ENCODE measurements around the gene FHL2. TPM values are rescaled to one million over a fixed set of nuclear protein-coding genes. Genes with fewer than 3 reads are reported as not detected.
"Not testable (repeated sequence)": the region's sequence is repeated elsewhere in the genome, so short reads cannot be mapped to it uniquely, and the experiment has no call there.

Gene FHL2
- total RNA-seq, 1 experiment from 2014 or later: 45.4 TPM

GRCh38 chr2:105427485-105427884, 28.6 kb upstream of the FHL2 start:
- Histone ChIP-seq H3K27me3 (replicated peaks; ENCODE audit: control insufficient read depth, insufficient read depth, low read length) (no peaks in the 10 kb centered on the region), H3K36me3 (ENCODE audit: control insufficient read depth, insufficient read depth, low read length) (no peaks in the 10 kb centered on the region), H3K9me3 (no peaks in the 10 kb centered on the region), H3K4me1 (no peaks in the 10 kb centered on the region), H3K4me3 (ENCODE audit: low read depth, low read length) (no peak overlapping the region)
- intact Hi-C loops (cut with micrococcal nuclease; ENCODE audit: unreplicated experiment): no loop called here
- no peak for TF ChIP-seq CTCF (IDR thresholded peaks at IDR 0.05; ENCODE audit: insufficient read depth in 1 of 2, low read depth in 1 of 2, low read length in 1 of 2, severe bottlenecking in 1 of 2, unreplicated experiment in 1 of 2)
- Mint-ChIP-seq H3K9me3 (ENCODE audit: unreplicated experiment) (no peaks in the 10 kb centered on the region), H3K4me3 (ENCODE audit: unreplicated experiment) (no peak overlapping the region), H3K4me1 (ENCODE audit: low read depth, unreplicated experiment) (no peaks in the 10 kb centered on the region), H3K27me3 (ENCODE audit: insufficient read depth, unreplicated experiment) (no peaks in the 10 kb centered on the region), H3K27ac (ENCODE audit: unreplicated experiment) (no peak overlapping the region), H3K36me3 (ENCODE audit: insufficient read depth, unreplicated experiment) (no peaks in the 10 kb centered on the region)
- ChIA-PET POLR2A (no interaction called here), CTCF (no interaction called here)
- BruUV-seq (replicated peaks): no TSS peak
- DNase-seq: no peak

GRCh38 chr2:105426626-105427292, 27.9 kb upstream of the FHL2 start:
- Histone ChIP-seq H3K4me3 (ENCODE audit: low read depth, low read length) (no peak overlapping the region), H3K27me3 (replicated peaks; ENCODE audit: control insufficient read depth, insufficient read depth, low read length) (no peaks in the 10 kb centered on the region), H3K36me3 (ENCODE audit: control insufficient read depth, insufficient read depth, low read length) (no peaks in the 10 kb centered on the region), H3K9me3 (no peaks in the 10 kb centered on the region), H3K4me1 (no peaks in the 10 kb centered on the region)
- no peak for TF ChIP-seq CTCF (IDR thresholded peaks at IDR 0.05; ENCODE audit: insufficient read depth in 1 of 2, low read depth in 1 of 2, low read length in 1 of 2, severe bottlenecking in 1 of 2, unreplicated experiment in 1 of 2)
- Mint-ChIP-seq H3K4me3 (ENCODE audit: unreplicated experiment) (no peak overlapping the region), H3K4me1 (ENCODE audit: low read depth, unreplicated experiment) (no peaks in the 10 kb centered on the region), H3K36me3 (ENCODE audit: insufficient read depth, unreplicated experiment) (no peaks in the 10 kb centered on the region), H3K27ac (ENCODE audit: unreplicated experiment) (no peak overlapping the region), H3K9me3 (ENCODE audit: unreplicated experiment) (no peaks in the 10 kb centered on the region), H3K27me3 (ENCODE audit: insufficient read depth, unreplicated experiment) (no peaks in the 10 kb centered on the region)
- ChIA-PET CTCF (no interaction called here), POLR2A (no interaction called here)
- intact Hi-C loops (cut with micrococcal nuclease; ENCODE audit: unreplicated experiment): no loop called here
- no peak for DNase-seq
- BruUV-seq (replicated peaks): no TSS peak

GRCh38 chr2:105425936-105426625, 27.2 kb upstream of the FHL2 start:
- H3K27me3 ChIP-seq (replicated peaks; ENCODE audit: control insufficient read depth, insufficient read depth, low read length): no peaks in the 10 kb centered on the region
- POLR2A ChIA-PET: no interaction called here
- H3K36me3 Mint-ChIP-seq (ENCODE audit: insufficient read depth, unreplicated experiment): no peaks in the 10 kb centered on the region
- no peaks in the 10 kb centered on the region for H3K9me3 ChIP-seq
- no peaks in the 10 kb centered on the region for H3K36me3 ChIP-seq (ENCODE audit: control insufficient read depth, insufficient read depth, low read length)
- H3K9me3 Mint-ChIP-seq (ENCODE audit: unreplicated experiment): no peaks in the 10 kb centered on the region
- H3K4me3 Mint-ChIP-seq (ENCODE audit: unreplicated experiment): no peak overlapping the region
- H3K4me1 ChIP-seq: no peaks in the 10 kb centered on the region
- no peak for DNase-seq
- no TSS peak for BruUV-seq (replicated peaks)
- intact Hi-C loops (cut with micrococcal nuclease; ENCODE audit: unreplicated experiment): no loop called here
- CTCF ChIA-PET: no interaction called here
- no peak for TF ChIP-seq CTCF (IDR thresholded peaks at IDR 0.05; ENCODE audit: insufficient read depth in 1 of 2, low read depth in 1 of 2, low read length in 1 of 2, severe bottlenecking in 1 of 2, unreplicated experiment in 1 of 2)
- no peaks in the 10 kb centered on the region for H3K4me1 Mint-ChIP-seq (ENCODE audit: low read depth, unreplicated experiment)
- H3K4me3 ChIP-seq (ENCODE audit: low read depth, low read length): no peak overlapping the region
- H3K27me3 Mint-ChIP-seq (ENCODE audit: insufficient read depth, unreplicated experiment): no peaks in the 10 kb centered on the region
- H3K27ac Mint-ChIP-seq (ENCODE audit: unreplicated experiment): no peak overlapping the region

- H3K27ac Mint-ChIP-seq (ENCODE audit: unreplicated experiment); H3K36me3 ChIP-seq (ENCODE audit: control insufficient read depth, insufficient read depth, low read length); H3K36me3 Mint-ChIP-seq (ENCODE audit: insufficient read depth, unreplicated experiment); H3K4me3 Mint-ChIP-seq (ENCODE audit: unreplicated experiment); H3K27me3 Mint-ChIP-seq (ENCODE audit: insufficient read depth, unreplicated experiment); BruUV-seq (replicated peaks); H3K9me3 ChIP-seq; CTCF ChIA-PET; POLR2A ChIA-PET; DNase-seq; H3K9me3 Mint-ChIP-seq (ENCODE audit: unreplicated experiment); H3K4me3 ChIP-seq (ENCODE audit: low read depth, low read length); H3K27me3 ChIP-seq (replicated peaks; ENCODE audit: control insufficient read depth, insufficient read depth, low read length); H3K4me1 Mint-ChIP-seq (ENCODE audit: low read depth, unreplicated experiment); intact Hi-C loops (cut with micrococcal nuclease; ENCODE audit: unreplicated experiment); H3K4me1 ChIP-seq: not testable (repeated sequence)
These were observed 26.0 kb upstream of the FHL2 start for GRCh38 chr2:105424836-105425235.

Data from Caco-2 (cell line).